Bronchial epithelial cell (primary cell): Measurements from ENCODE around the gene STYX. TPM values are rescaled to one million over a fixed set of nuclear protein-coding genes. Genes with fewer than 3 reads are reported as not detected.

ENCODE experiments used
- DNase-seq: peaks from one replicate; pipeline ENCODE4 v3.0.0-alpha.2; 2010; ENCODE audit warnings: low read depth
- FAIRE-seq: peaks from 2 replicates; lab custom pipeline; 2011; peaks lifted over from hg19 to GRCh38; lab: Jason Lieb, UNC
- H3K27me3 ChIP-seq: 2 replicates; pipeline ENCODE4 v1.5.1; 2011; ENCODE audit warnings: low read length; ENCODE audit not compliant: control insufficient read depth, insufficient read depth
- H3K36me3 ChIP-seq: 2 replicates; pipeline ENCODE4 v1.5.1; 2011; ENCODE audit warnings: low read length; ENCODE audit not compliant: control insufficient read depth, insufficient read depth
- H3K4me3 ChIP-seq: 2 replicates; pipeline ENCODE4 v1.5.1; 2011; ENCODE audit warnings: mild to moderate bottlenecking, low read depth, low read length, control low read depth
- CTCF ChIP-seq: IDR thresholded peaks from 2 replicates; pipeline ENCODE4 v1.5.1; 2011; ENCODE audit warnings: mild to moderate bottlenecking, moderate library complexity, low read length, control low read depth, inconsistent platforms; ENCODE audit not compliant: insufficient read depth, severe bottlenecking
- total RNA-seq: library from RNA; depleted of rRNA; stranded (reverse); fragments of >200 nt; gene quantifications from 2 replicates; pipeline ENCODE4 v1.2.1, GENCODE V29; 2014

STYX gene
- total RNA-seq, 1 donor from 2014 or later, result 12.6 TPM

DNA sequence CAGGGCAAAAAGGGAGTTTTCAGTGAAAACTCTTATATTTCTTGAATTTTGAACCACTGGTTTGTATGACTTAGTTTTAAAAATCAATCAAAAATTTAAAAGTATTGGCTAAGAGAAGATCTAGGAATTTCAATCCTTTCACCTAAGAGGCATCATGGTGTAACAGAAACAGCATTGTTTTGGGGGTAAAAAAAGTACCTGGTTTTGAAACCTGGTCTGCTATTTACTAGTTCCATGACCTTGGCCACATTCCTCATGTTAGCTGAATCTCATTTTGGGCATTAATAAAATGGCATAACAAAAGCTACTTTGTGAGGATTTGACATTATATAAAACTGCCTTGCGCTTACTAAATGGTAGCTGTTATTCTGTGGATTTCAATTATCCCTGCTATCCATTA, 78.1 kb downstream of the STYX start:
- DNase-seq, result no peak
- no peaks in the 10 kb centered on the region for H3K36me3 ChIP-seq
- no peaks in the 10 kb centered on the region for H3K27me3 ChIP-seq
- H3K4me3 ChIP-seq, result no peak overlapping the region
- FAIRE-seq, result no peak
- TF ChIP-seq CTCF, result no peak

DNA sequence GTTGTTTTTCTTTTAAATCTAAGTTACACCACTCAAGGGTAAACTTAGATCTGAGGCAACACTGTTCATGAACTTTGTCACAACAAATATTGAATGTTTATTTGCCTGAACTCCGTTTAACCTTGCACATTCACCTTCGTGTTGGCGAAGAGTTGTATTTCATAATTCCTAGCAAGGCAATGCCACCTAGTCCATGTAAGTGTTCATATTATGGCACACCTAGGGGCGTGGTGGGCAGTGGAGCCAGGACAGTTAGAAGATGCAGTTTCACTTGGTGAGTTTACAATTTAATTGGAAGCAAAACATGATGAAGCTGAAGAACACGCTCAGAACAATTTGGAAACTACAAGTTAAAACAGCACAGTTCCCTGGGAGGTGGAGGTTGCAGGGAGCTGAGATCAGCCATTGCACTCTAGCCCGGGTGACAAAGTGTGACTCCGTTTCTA, 91.9 kb downstream of the STYX start:
- H3K36me3 ChIP-seq, result no peaks in the 10 kb centered on the region
- DNase-seq, result no peak
- no peak overlapping the region for H3K4me3 ChIP-seq
- no peak for FAIRE-seq
- TF ChIP-seq CTCF, result no peak
- no peaks in the 10 kb centered on the region for H3K27me3 ChIP-seq

GRCh38 chr14:52824462-52824861, 94.5 kb downstream of the STYX start:
- H3K36me3 ChIP-seq, result no peaks in the 10 kb centered on the region
- no peaks in the 10 kb centered on the region for H3K27me3 ChIP-seq
- DNase-seq, result no peak
- H3K4me3 ChIP-seq, result no peak overlapping the region
- no peak for FAIRE-seq
- no peak for TF ChIP-seq CTCF

Other genes with a start within 250 kb of the STYX start
- 0.79 and 1.0 TPM in 2 replicates for gene TXNDC16, start 177.7 kb upstream of the STYX start, total RNA-seq
- under 0.01 and 0.26 TPM in 2 replicates for gene GPR137C, start 177.3 kb upstream of the STYX start, total RNA-seq
- 216 and 486 TPM in 2 replicates for gene ERO1A, start 34.6 kb upstream of the STYX start, total RNA-seq
- 84.5 and 90.8 TPM in 2 replicates for gene PSMC6, start 23.0 kb upstream of the STYX start, total RNA-seq
- gene GNPNAT1, start 61.4 kb downstream of the STYX start, total RNA-seq, result 39.8 and 57.1 TPM in 2 replicates
- gene FERMT2, start 220.9 kb downstream of the STYX start, total RNA-seq, result 13.8 and 24.0 TPM in 2 replicates